ENCODE measurements around the gene WDR75. TPM values are rescaled to one million over a fixed set of nuclear protein-coding genes. Genes with fewer than 3 reads are reported as not detected.

The WDR75 gene
- total and polyA plus RNA-seq, 4 donors = 16.3 to 50.1 (median 23.2) TPM

DNA sequence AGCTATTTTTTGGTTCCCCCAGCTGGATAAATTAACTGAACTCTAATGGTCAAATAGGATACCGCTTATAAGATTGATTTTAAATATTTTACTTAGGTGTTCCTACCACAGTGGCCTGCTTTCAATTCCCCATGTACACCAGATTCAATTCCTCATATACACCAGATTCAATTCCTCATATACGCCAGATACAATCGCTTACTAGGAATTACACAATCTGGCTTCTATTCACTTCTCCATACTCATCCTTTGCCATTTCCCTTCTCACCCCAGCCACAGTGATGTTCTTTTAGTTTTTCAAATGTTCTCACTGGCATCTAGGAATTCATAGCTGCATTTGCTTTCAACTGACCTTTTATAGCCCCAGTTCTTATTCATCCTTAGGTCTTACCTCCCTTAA, 72.8 kb downstream of the WDR75 start:
- H3K4me3 ChIP-seq = no peak overlapping the region
- H3K27me3 ChIP-seq (ENCODE audit: control insufficient read depth in 3 of 3, insufficient read depth in 3 of 3, low read length in 2 of 3) = no peaks in the 10 kb centered on the region
- H3K9ac ChIP-seq (ENCODE audit: insufficient read depth in 1 of 2, low read length in 2 of 2) = no peak overlapping the region
- WGBS, 2 donors = 48 to 62% methylated on average over 3 of the region's 3 CpGs
- peaks cover 0 to 2% (median 0%) of the 10 kb centered on the region in 4 donors for H3K9me3 ChIP-seq (ENCODE audit: control insufficient read depth in 4 of 4, insufficient read depth in 3 of 4, low read length in 3 of 4)
- no peak for DNase-seq
- no peak overlapping the region for H3K27ac ChIP-seq (ENCODE audit: low read depth in 1 of 2, low read length in 1 of 2)
- ATAC-seq (ENCODE audit: insufficient read depth, low FRiP score) = no peak
- peaks cover 0 to 22% (median 0%) of the 10 kb centered on the region in 5 donors for H3K4me1 ChIP-seq (ENCODE audit: control insufficient read depth in 5 of 5, insufficient read depth in 5 of 5, low read length in 5 of 5)
- no peak for TF ChIP-seq CTCF (IDR thresholded peaks at IDR 0.05; ENCODE audit: control extremely low read depth, extremely low read depth)
- no peaks in the 10 kb centered on the region for H3K36me3 ChIP-seq (ENCODE audit: control insufficient read depth in 4 of 4, insufficient read depth in 4 of 4, low read length in 4 of 4)

GRCh38 chr2:189515264-189515663, 74.0 kb downstream of the WDR75 start:
- no peaks in the 10 kb centered on the region for H3K27me3 ChIP-seq (ENCODE audit: control insufficient read depth in 3 of 3, insufficient read depth in 3 of 3, low read length in 2 of 3)
- no peak overlapping the region for H3K9ac ChIP-seq (ENCODE audit: insufficient read depth in 1 of 2, low read length in 2 of 2)
- H3K4me3 ChIP-seq = no peak overlapping the region
- no peak overlapping the region for H3K27ac ChIP-seq (ENCODE audit: low read depth in 1 of 2, low read length in 1 of 2)
- WGBS, 2 donors = 46 to 50% methylated on average over 1 of the region's 1 CpG
- peaks cover 0 to 2% (median 0%) of the 10 kb centered on the region in 4 donors for H3K9me3 ChIP-seq (ENCODE audit: control insufficient read depth in 4 of 4, insufficient read depth in 3 of 4, low read length in 3 of 4)
- no peak for ATAC-seq (ENCODE audit: insufficient read depth, low FRiP score)
- DNase-seq = peak in 2 of 3 donors; percentile 40 to 57
- H3K4me1 ChIP-seq (ENCODE audit: control insufficient read depth in 5 of 5, insufficient read depth in 5 of 5, low read length in 5 of 5) = peaks cover 0 to 27% (median 0%) of the 10 kb centered on the region in 5 donors
- TF ChIP-seq CTCF (IDR thresholded peaks at IDR 0.05; ENCODE audit: control extremely low read depth, extremely low read depth) = no peak
- H3K36me3 ChIP-seq (ENCODE audit: control insufficient read depth in 4 of 4, insufficient read depth in 4 of 4, low read length in 4 of 4) = no peaks in the 10 kb centered on the region

DNA sequence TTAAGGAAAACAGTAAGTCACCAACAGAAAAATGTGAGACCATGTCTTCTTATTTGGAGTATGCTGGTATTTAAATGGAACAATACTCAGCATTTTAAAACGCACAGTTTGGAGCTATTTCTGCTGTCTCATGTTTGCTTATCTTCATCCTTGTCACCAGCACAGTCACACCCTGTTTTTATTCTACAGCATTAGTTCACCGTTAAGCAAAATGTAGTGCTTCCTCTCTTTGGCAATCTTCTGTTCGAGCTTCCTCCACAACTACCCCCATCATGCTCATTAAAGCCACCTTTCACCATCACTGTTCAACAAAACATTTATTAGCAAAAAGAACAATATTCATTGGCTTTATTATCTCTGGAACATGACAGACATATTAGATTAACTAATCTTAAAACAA, 75.3 kb downstream of the WDR75 start:
- no peak overlapping the region for H3K9ac ChIP-seq (ENCODE audit: insufficient read depth in 1 of 2, low read length in 2 of 2)
- H3K9me3 ChIP-seq (ENCODE audit: control insufficient read depth in 4 of 4, insufficient read depth in 3 of 4, low read length in 3 of 4) = peaks cover 0 to 2% (median 0%) of the 10 kb centered on the region in 4 donors
- no peaks in the 10 kb centered on the region for H3K36me3 ChIP-seq (ENCODE audit: control insufficient read depth in 4 of 4, insufficient read depth in 4 of 4, low read length in 4 of 4)
- H3K4me1 ChIP-seq (ENCODE audit: control insufficient read depth in 5 of 5, insufficient read depth in 5 of 5, low read length in 5 of 5) = peaks cover 0 to 28% (median 0%) of the 10 kb centered on the region in 5 donors
- no peaks in the 10 kb centered on the region for H3K27me3 ChIP-seq (ENCODE audit: control insufficient read depth in 3 of 3, insufficient read depth in 3 of 3, low read length in 2 of 3)
- DNase-seq (no peak), ATAC-seq (ENCODE audit: insufficient read depth, low FRiP score) (no peak)
- WGBS, 2 donors = 19 to 38% methylated on average over 3 of the region's 3 CpGs
- TF ChIP-seq CTCF (IDR thresholded peaks at IDR 0.05; ENCODE audit: control extremely low read depth, extremely low read depth) = no peak
- H3K27ac ChIP-seq (ENCODE audit: low read depth in 1 of 2, low read length in 1 of 2) = no peak overlapping the region
- H3K4me3 ChIP-seq = no peak overlapping the region
